ENCODE measurements around the gene NOC2L.

GRCh38 chr1:940107-941014, 18.7 kb downstream of the NOC2L start:
- TF ChIP-seq POLR2A (IDR thresholded peaks at IDR 0.05; ENCODE audit: low read depth, low read length) (no peak), POLR2AphosphoS5 (IDR thresholded peaks at IDR 0.05; ENCODE audit: low read depth, low read length) (no peak)
